Measurements from ENCODE around the gene MST1. TPM values are rescaled to one million over a fixed set of nuclear protein-coding genes. Genes with fewer than 3 reads are reported as not detected.

The MST1 gene
- total RNA-seq, 2 experiments from 2014 or later = 12.5 to 24.2 TPM

Small RNA genes lying within 50 kb of the gene (small RNA-seq; reads per million reads assigned to genes)
- not detected for gene AMIGO3

Other genes with a start within 250 kb of the MST1 start
- gene DAG1, start 219.2 kb downstream of the MST1 start, total RNA-seq (2014; rRNA removed; shearing (Covaris generic)) = 10.6 and 10.9 TPM in 2 replicates
- 14.9 and 15.6 TPM in 2 replicates for gene DAG1, start 219.2 kb downstream of the MST1 start, total RNA-seq (2022)
- 0.03 TPM in 2 replicates for gene BSN, start 135.0 kb downstream of the MST1 start, total RNA-seq (2014; rRNA removed; shearing (Covaris generic))
- gene BSN, start 135.0 kb downstream of the MST1 start, total RNA-seq (2022) = 0.20 and 0.27 TPM in 2 replicates
- gene APEH, start 15.1 kb downstream of the MST1 start, total RNA-seq (2014; rRNA removed; shearing (Covaris generic)) = 94.8 and 112 TPM in 2 replicates
- gene APEH, start 15.1 kb downstream of the MST1 start, total RNA-seq (2022) = 132 and 133 TPM in 2 replicates
- 20.8 and 39.2 TPM in 2 replicates for gene RNF123, start 83 bp upstream of the MST1 start, total RNA-seq (2014; rRNA removed; shearing (Covaris generic))
- gene RNF123, start 83 bp upstream of the MST1 start, total RNA-seq (2022) = 48.4 and 50.6 TPM in 2 replicates
- gene AMIGO3, start 30.2 kb upstream of the MST1 start, total RNA-seq (2014; rRNA removed; shearing (Covaris generic)) = 2.9 and 4.4 TPM in 2 replicates
- 0.80 TPM in 1 of 2 replicates, not detected in the other for gene AMIGO3, start 30.2 kb upstream of the MST1 start, total RNA-seq (2022)
- 40.7 and 43.6 TPM in 2 replicates for gene GMPPB, start 34.5 kb upstream of the MST1 start, total RNA-seq (2014; rRNA removed; shearing (Covaris generic))
- gene GMPPB, start 34.5 kb upstream of the MST1 start, total RNA-seq (2022) = 52.4 and 54.5 TPM in 2 replicates
- 23.1 and 27.4 TPM in 2 replicates for gene IP6K1, start 97.1 kb upstream of the MST1 start, total RNA-seq (2014; rRNA removed; shearing (Covaris generic))
- gene IP6K1, start 97.1 kb upstream of the MST1 start, total RNA-seq (2022) = 27.0 and 30.9 TPM in 2 replicates
- not detected in 2 replicates for gene CDHR4, start 110.4 kb upstream of the MST1 start, total RNA-seq (2014; rRNA removed; shearing (Covaris generic))
- gene CDHR4, start 110.4 kb upstream of the MST1 start, total RNA-seq (2022) = 0.32 TPM in 1 of 2 replicates, not detected in the other
- gene INKA1, start 113.8 kb upstream of the MST1 start, total RNA-seq (2014; rRNA removed; shearing (Covaris generic)) = 12.8 and 18.4 TPM in 2 replicates
- 7.6 and 7.9 TPM in 2 replicates for gene INKA1, start 113.8 kb upstream of the MST1 start, total RNA-seq (2022)
- gene UBA7, start 124.5 kb upstream of the MST1 start, total RNA-seq (2014; rRNA removed; shearing (Covaris generic)) = 18.1 and 26.3 TPM in 2 replicates
- 14.2 and 14.7 TPM in 2 replicates for gene UBA7, start 124.5 kb upstream of the MST1 start, total RNA-seq (2022)
- 24.4 and 38.6 TPM in 2 replicates for gene TRAIP, start 167.1 kb upstream of the MST1 start, total RNA-seq (2014; rRNA removed; shearing (Covaris generic))
- 41.8 and 48.9 TPM in 2 replicates for gene TRAIP, start 167.1 kb upstream of the MST1 start, total RNA-seq (2022)
- gene CAMKV, start 180.4 kb upstream of the MST1 start, total RNA-seq (2014; rRNA removed; shearing (Covaris generic)) = not detected in 2 replicates
- gene CAMKV, start 180.4 kb upstream of the MST1 start, total RNA-seq (2022) = 0.37 and 0.63 TPM in 2 replicates
- 0.05 and 0.82 TPM in 2 replicates for gene MST1R, start 214.4 kb upstream of the MST1 start, total RNA-seq (2014; rRNA removed; shearing (Covaris generic))
- 0.17 and 0.38 TPM in 2 replicates for gene MST1R, start 214.4 kb upstream of the MST1 start, total RNA-seq (2022)
- 6.7 and 7.3 TPM in 2 replicates for gene MON1A, start 240.3 kb upstream of the MST1 start, total RNA-seq (2014; rRNA removed; shearing (Covaris generic))
- gene MON1A, start 240.3 kb upstream of the MST1 start, total RNA-seq (2022) = 10.4 and 11.3 TPM in 2 replicates

Measured in OCI-LY7 (cell line).